Measurements from ENCODE around the gene KCTD1.

Gene KCTD1

GRCh38 chr18:26526128-26526965 lies 22.0 kb downstream of the KCTD1 start:
- in situ Hi-C loops (cut with MboI; ENCODE audit: low pct_unique_long_range_greater_than_20kb, low sequenced_read_pairs) = no loop called here
- DNase-seq = no peak

GRCh38 chr18:26524504-26525351 lies 23.6 kb downstream of the KCTD1 start:
- no peak for DNase-seq
- in situ Hi-C loops (cut with MboI; ENCODE audit: low pct_unique_long_range_greater_than_20kb, low sequenced_read_pairs) = no loop called here

- DNase-seq = no peak
- in situ Hi-C loops (cut with MboI; ENCODE audit: low pct_unique_long_range_greater_than_20kb, low sequenced_read_pairs) = no loop called here
Observed at GRCh38 chr18:26524002-26524401, 24.4 kb downstream of the KCTD1 start.

GRCh38 chr18:26521617-26522016 lies 26.7 kb downstream of the KCTD1 start:
- in situ Hi-C loops (cut with MboI; ENCODE audit: low pct_unique_long_range_greater_than_20kb, low sequenced_read_pairs) = no loop called here
- no peak for DNase-seq

- DNase-seq = no peak
- in situ Hi-C loops (cut with MboI; ENCODE audit: low pct_unique_long_range_greater_than_20kb, low sequenced_read_pairs) = no loop called here
Observed at GRCh38 chr18:26520974-26521373, 27.4 kb downstream of the KCTD1 start.

- in situ Hi-C loops (cut with MboI; ENCODE audit: low pct_unique_long_range_greater_than_20kb, low sequenced_read_pairs) = no loop called here
- no peak for DNase-seq
Observed at GRCh38 chr18:26519114-26519513, 29.2 kb downstream of the KCTD1 start.

- in situ Hi-C loops (cut with MboI; ENCODE audit: low pct_unique_long_range_greater_than_20kb, low sequenced_read_pairs) = no loop called here
- no peak for DNase-seq
Observed at GRCh38 chr18:26516964-26517363, 31.4 kb downstream of the KCTD1 start.

GRCh38 chr18:26515643-26516487 lies 32.5 kb downstream of the KCTD1 start:
- no peak for DNase-seq
- in situ Hi-C loops (cut with MboI; ENCODE audit: low pct_unique_long_range_greater_than_20kb, low sequenced_read_pairs) = no loop called here

GRCh38 chr18:26511339-26512071 lies 36.8 kb downstream of the KCTD1 start:
- in situ Hi-C loops (cut with MboI; ENCODE audit: low pct_unique_long_range_greater_than_20kb, low sequenced_read_pairs) = no loop called here
- no peak for DNase-seq

- no peak for DNase-seq
- in situ Hi-C loops (cut with MboI; ENCODE audit: low pct_unique_long_range_greater_than_20kb, low sequenced_read_pairs) = no loop called here
Observed at GRCh38 chr18:26510337-26510736, 38.0 kb downstream of the KCTD1 start.

- in situ Hi-C loops (cut with MboI; ENCODE audit: low pct_unique_long_range_greater_than_20kb, low sequenced_read_pairs) = no loop called here
- no peak for DNase-seq
Observed at GRCh38 chr18:26506012-26506411, 42.3 kb downstream of the KCTD1 start.

GRCh38 chr18:26504831-26505230 lies 43.5 kb downstream of the KCTD1 start:
- DNase-seq = no peak
- in situ Hi-C loops (cut with MboI; ENCODE audit: low pct_unique_long_range_greater_than_20kb, low sequenced_read_pairs) = no loop called here

- DNase-seq = no peak
- in situ Hi-C loops (cut with MboI; ENCODE audit: low pct_unique_long_range_greater_than_20kb, low sequenced_read_pairs) = no loop called here
Observed at GRCh38 chr18:26503382-26503781, 45.0 kb downstream of the KCTD1 start.

- in situ Hi-C loops (cut with MboI; ENCODE audit: low pct_unique_long_range_greater_than_20kb, low sequenced_read_pairs) = no loop called here
Observed at GRCh38 chr18:26502823-26503222, 45.5 kb downstream of the KCTD1 start.

GRCh38 chr18:26497866-26498265 lies 50.5 kb downstream of the KCTD1 start:
- in situ Hi-C loops (cut with MboI; ENCODE audit: low pct_unique_long_range_greater_than_20kb, low sequenced_read_pairs) = no loop called here

More at GRCh38 chr18:26502823-26503222, 45.5 kb downstream of the KCTD1 start:
- DNase-seq = no peak

GRCh38 chr18:26496528-26496927 lies 51.8 kb downstream of the KCTD1 start:
- no peak for DNase-seq
- in situ Hi-C loops (cut with MboI; ENCODE audit: low pct_unique_long_range_greater_than_20kb, low sequenced_read_pairs) = no loop called here

More at GRCh38 chr18:26497866-26498265, 50.5 kb downstream of the KCTD1 start:
- no peak for DNase-seq

GRCh38 chr18:26495287-26495686 lies 53.1 kb downstream of the KCTD1 start:
- no peak for DNase-seq
- in situ Hi-C loops (cut with MboI; ENCODE audit: low pct_unique_long_range_greater_than_20kb, low sequenced_read_pairs) = no loop called here

- DNase-seq = no peak
- in situ Hi-C loops (cut with MboI; ENCODE audit: low pct_unique_long_range_greater_than_20kb, low sequenced_read_pairs) = no loop called here
Observed at GRCh38 chr18:26493021-26493420, 55.3 kb downstream of the KCTD1 start.
